Activated B cell treated with CpG ODN at 0.5 μM for 24 hours (primary cell): ENCODE results near the gene SMU1. TPM values are rescaled to one million over a fixed set of nuclear protein-coding genes. Genes with fewer than 3 reads are reported as not detected.

Experiments used
- ATAC-seq: fragments of 200-7000 bp; cut with Tn5 transposase; one replicate; pipeline ENCODE4 v1.10.0; 2021; ENCODE audit warnings: low read depth, mild to moderate bottlenecking, moderate library complexity
- CTCF ChIA-PET: fragments of 350-600 bp; sonication (Branson Sonifier 250); formaldehyde crosslinking; loops from one replicate; lab custom pipeline; 2021; ENCODE audit warnings: antibody characterized with exemption; lab: Charles Lee
- POLR2A ChIA-PET: fragments of 350-600 bp; sonication (Branson Sonifier 250); formaldehyde crosslinking; loops from one replicate; lab custom pipeline; 2021; ENCODE audit warnings: antibody characterized with exemption; lab: Charles Lee
- DNase-seq: peaks from one replicate; pipeline ENCODE4 v3.0.0; 2022
- H3K27ac Mint-ChIP-seq: one replicate; pipeline ENCODE4 v1.8.0; 2020; ENCODE audit warnings: mixed read lengths
- H3K27me3 Mint-ChIP-seq: one replicate; pipeline ENCODE4 v1.8.0; 2021; ENCODE audit warnings: mixed read lengths
- H3K36me3 Mint-ChIP-seq: one replicate; pipeline ENCODE4 v1.8.0; 2021; ENCODE audit warnings: low read depth, mixed read lengths
- H3K4me1 Mint-ChIP-seq: one replicate; pipeline ENCODE4 v1.8.0; 2021; ENCODE audit warnings: mixed read lengths
- H3K4me3 Mint-ChIP-seq: one replicate; pipeline ENCODE4 v1.8.0; 2020; ENCODE audit warnings: mild to moderate bottlenecking, mixed read lengths
- H3K9me3 Mint-ChIP-seq: one replicate; pipeline ENCODE4 v1.8.0; 2020; ENCODE audit warnings: mixed read lengths
- CTCF ChIP-seq: fragments of 200-600 bp; IDR thresholded peaks from one replicate; pipeline ENCODE4 v1.8.0; 2022; ENCODE audit warnings: antibody characterized with exemption, mild to moderate bottlenecking
- intact Hi-C: fragments of 100-400 bp; cut with micrococcal nuclease; formaldehyde crosslinking; loops from one replicate; pipeline ENCODE4 v1.15.1; 2024
- total RNA-seq: library from RNA; stranded (reverse); gene quantifications from 2 replicates; pipeline ENCODE4 v1.2.3, GENCODE V29; 2022

The SMU1 gene
- total RNA-seq, 1 donor from 2014 or later = 28.1 TPM

DNA sequence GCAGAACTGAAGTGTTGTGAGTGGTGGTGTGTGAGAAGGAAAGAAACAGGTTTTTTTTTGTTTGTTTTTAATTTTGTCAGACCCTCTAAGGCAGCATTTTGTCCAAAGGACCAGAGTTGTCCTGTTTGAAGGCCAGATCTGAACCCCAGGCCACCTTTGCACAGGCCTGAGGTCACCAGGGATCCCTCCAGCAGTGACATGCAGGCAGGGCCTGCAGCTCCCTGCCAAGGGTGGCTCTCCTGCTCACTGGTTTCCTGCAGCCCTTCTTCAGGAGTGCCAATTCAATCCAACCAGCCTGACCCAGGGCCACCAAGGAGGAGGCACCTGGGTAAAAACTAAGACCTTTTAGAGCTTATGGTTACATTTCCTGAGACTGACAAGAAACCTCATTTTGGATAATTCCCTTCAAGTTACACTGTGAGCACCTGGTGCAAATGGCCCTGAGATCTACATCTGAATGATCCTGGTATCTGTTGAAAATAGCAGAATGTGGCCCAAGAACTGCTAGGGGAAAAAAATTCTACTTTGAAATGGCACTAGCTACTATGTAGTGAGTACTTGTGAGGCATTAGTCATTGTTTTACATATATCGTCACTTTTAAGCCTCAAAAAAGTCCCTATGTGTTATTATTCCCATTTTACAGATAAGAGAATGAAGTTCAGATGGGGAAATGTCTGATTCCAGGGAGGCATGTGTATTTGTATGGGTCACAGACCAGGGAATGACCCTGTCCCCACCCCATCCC lies 33.5 kb upstream of the SMU1 start:
- no peaks in the 10 kb centered on the region for H3K27me3 Mint-ChIP-seq
- ChIA-PET CTCF (interaction anchor here (0.6 to 1.9 kb wide), 4 partner anchors 15 to 116 kb away, joined by 3 to 4 read pairs (median 4); partner anchors contain the start of gene B4GALT1), POLR2A (interaction anchor here (0.7 to 2.6 kb wide), 6 partner anchors 9 to 57 kb away, joined by 3 to 12 read pairs (median 6); partner anchors contain the start of gene B4GALT1)
- H3K36me3 Mint-ChIP-seq = peaks cover 58% of the 10 kb centered on the region
- TF ChIP-seq CTCF = no peak
- peak overlapping the region; percentile 77 for H3K27ac Mint-ChIP-seq
- ATAC-seq = peak; percentile 18
- intact Hi-C loops = loop anchor here (2.0 kb wide), 1 partner anchor 29 kb away; no protein-coding TSS in a partner anchor
- H3K4me1 Mint-ChIP-seq = peaks cover 52% of the 10 kb centered on the region
- no peak for DNase-seq
- no peaks in the 10 kb centered on the region for H3K9me3 Mint-ChIP-seq
- no peak overlapping the region for H3K4me3 Mint-ChIP-seq

- DNase-seq (no peak), ATAC-seq (no peak)
- POLR2A ChIA-PET = interaction anchor here (0.7 to 2.6 kb wide), 6 partner anchors 9 to 58 kb away, joined by 3 to 12 read pairs (median 6); partner anchors contain the start of gene B4GALT1
- Mint-ChIP-seq H3K27me3 (no peaks in the 10 kb centered on the region), H3K9me3 (no peaks in the 10 kb centered on the region), H3K36me3 (peaks cover 50% of the 10 kb centered on the region), H3K27ac (peak overlapping the region; percentile 67), H3K4me1 (peaks cover 49% of the 10 kb centered on the region), H3K4me3 (no peak overlapping the region)
- CTCF ChIA-PET = interaction anchor here (0.6 to 1.9 kb wide), 4 partner anchors 15 to 117 kb away, joined by 3 to 4 read pairs (median 4); partner anchors contain the start of gene B4GALT1
- intact Hi-C loops = loop anchor here (2.0 kb wide), 1 partner anchor 28 kb away; no protein-coding TSS in a partner anchor
- TF ChIP-seq CTCF = no peak
Measured at GRCh38 chr9:33109097-33109496, 32.6 kb upstream of the SMU1 start.

GRCh38 chr9:33108472-33108871 lies 32.0 kb upstream of the SMU1 start:
- intact Hi-C loops = loop anchor here (1.0 to 2.0 kb wide), 2 partner anchors 8 to 28 kb away; no protein-coding TSS in a partner anchor
- H3K36me3 Mint-ChIP-seq = peaks cover 44% of the 10 kb centered on the region
- no peak overlapping the region for H3K4me3 Mint-ChIP-seq
- H3K27me3 Mint-ChIP-seq = no peaks in the 10 kb centered on the region
- H3K4me1 Mint-ChIP-seq = peaks cover 49% of the 10 kb centered on the region
- ATAC-seq (no peak), DNase-seq (no peak)
- ChIA-PET CTCF (interaction anchor here (1.4 to 1.9 kb wide), 2 partner anchors 16 to 118 kb away, joined by 3 to 4 read pairs; no protein-coding TSS in a partner anchor), POLR2A (interaction anchor here (0.7 to 2.6 kb wide), 3 partner anchors 16 to 62 kb away, joined by 4 to 12 read pairs (median 7); partner anchors contain the start of gene B4GALT1)
- no peak for TF ChIP-seq CTCF
- no peaks in the 10 kb centered on the region for H3K9me3 Mint-ChIP-seq
- H3K27ac Mint-ChIP-seq = no peak overlapping the region

- Mint-ChIP-seq H3K9me3 (no peaks in the 10 kb centered on the region), H3K4me3 (no peak overlapping the region), H3K36me3 (peaks cover 37% of the 10 kb centered on the region), H3K4me1 (peaks cover 49% of the 10 kb centered on the region), H3K27me3 (no peaks in the 10 kb centered on the region), H3K27ac (peak overlapping the region; percentile 59)
- CTCF ChIA-PET = no interaction called here
- TF ChIP-seq CTCF = no peak
- no peak for DNase-seq
- POLR2A ChIA-PET = interaction anchor here (1.0 kb wide), 2 partner anchors 18 to 22 kb away, joined by 3 read pairs; no protein-coding TSS in a partner anchor
- ATAC-seq = no peak
- intact Hi-C loops = loop anchor here (1.0 to 2.0 kb wide), 2 partner anchors 9 to 27 kb away; no protein-coding TSS in a partner anchor
Measured at GRCh38 chr9:33107762-33108161, 31.3 kb upstream of the SMU1 start.
